ENCODE data around the gene KIF17. TPM values are rescaled to one million over a fixed set of nuclear protein-coding genes. Genes with fewer than 3 reads are reported as not detected.

The KIF17 gene
- total RNA-seq, 1 donor from 2014 or later: 4.6 TPM

DNA sequence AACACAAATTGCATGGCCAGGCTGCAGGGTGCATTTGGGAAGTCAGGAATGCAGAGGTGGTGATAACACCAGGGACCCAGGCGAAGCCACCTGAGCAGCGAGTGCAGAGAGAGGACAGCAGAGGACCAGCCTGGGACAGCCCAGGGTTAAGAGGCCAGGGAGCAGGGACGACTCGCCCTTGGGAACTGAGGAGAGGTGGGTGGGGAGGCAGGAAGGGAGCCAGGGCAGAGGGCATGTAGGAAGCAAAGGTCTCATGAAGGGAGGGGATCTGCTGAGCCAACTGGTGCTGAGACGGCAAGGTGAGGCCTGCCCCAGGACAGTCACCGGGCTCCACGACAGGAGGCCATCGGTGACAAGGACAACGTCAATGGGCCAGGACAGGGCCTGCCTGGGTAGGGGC lies 16.4 kb downstream of the KIF17 start:
- intact Hi-C loops (cut with DNase I): no loop called here
- Histone ChIP-seq H3K9me3 (no peaks in the 10 kb centered on the region), H3K27me3 (no peaks in the 10 kb centered on the region), H3K27ac (no peak overlapping the region), H3K4me1 (no peaks in the 10 kb centered on the region), H3K4me3 (no peak overlapping the region), H3K36me3 (no peaks in the 10 kb centered on the region)
- no peak for ATAC-seq
- TF ChIP-seq, protein P1, sequence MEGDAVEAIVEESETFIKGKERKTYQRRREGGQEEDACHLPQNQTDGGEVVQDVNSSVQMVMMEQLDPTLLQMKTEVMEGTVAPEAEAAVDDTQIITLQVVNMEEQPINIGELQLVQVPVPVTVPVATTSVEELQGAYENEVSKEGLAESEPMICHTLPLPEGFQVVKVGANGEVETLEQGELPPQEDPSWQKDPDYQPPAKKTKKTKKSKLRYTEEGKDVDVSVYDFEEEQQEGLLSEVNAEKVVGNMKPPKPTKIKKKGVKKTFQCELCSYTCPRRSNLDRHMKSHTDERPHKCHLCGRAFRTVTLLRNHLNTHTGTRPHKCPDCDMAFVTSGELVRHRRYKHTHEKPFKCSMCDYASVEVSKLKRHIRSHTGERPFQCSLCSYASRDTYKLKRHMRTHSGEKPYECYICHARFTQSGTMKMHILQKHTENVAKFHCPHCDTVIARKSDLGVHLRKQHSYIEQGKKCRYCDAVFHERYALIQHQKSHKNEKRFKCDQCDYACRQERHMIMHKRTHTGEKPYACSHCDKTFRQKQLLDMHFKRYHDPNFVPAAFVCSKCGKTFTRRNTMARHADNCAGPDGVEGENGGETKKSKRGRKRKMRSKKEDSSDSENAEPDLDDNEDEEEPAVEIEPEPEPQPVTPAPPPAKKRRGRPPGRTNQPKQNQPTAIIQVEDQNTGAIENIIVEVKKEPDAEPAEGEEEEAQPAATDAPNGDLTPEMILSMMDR (IDR thresholded peaks at IDR 0.05): no peak
- no peak for DNase-seq

DNA sequence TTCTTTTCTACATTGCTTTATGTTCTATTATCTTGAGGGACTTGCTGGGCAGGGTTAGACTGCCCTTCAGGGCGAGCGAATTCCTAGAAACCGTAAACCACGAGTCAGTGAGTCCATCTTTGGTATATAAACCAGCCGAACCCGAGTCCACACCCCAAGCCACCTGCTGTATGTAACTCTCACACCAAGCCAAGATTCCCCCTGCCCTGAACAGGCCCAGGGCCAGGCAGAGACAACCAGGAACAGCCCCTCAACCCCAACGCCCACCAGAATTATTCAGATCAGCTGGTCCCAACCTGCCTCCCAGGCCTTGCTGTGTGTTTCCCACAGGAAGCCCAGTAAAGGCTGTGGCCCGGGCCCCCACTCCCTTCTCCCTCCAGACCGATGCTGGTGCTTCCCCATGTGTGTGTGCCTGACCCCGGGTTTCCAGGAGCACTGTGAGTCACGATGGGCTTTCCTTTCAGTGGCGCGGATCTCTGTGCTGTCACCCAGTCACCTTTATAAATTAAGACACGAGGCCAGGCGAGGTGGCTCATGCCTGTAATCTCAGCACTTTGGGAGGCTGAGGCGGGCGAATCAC lies 17.1 kb downstream of the KIF17 start:
- no peak for ATAC-seq
- no peaks in the 10 kb centered on the region for H3K27me3 ChIP-seq
- no peaks in the 10 kb centered on the region for H3K36me3 ChIP-seq
- TF ChIP-seq, protein P1 (IDR thresholded peaks at IDR 0.05): no peak
- no peak for DNase-seq
- H3K9me3 ChIP-seq: no peaks in the 10 kb centered on the region
- intact Hi-C loops (cut with DNase I): no loop called here
- H3K4me1 ChIP-seq: peaks cover 3% of the 10 kb centered on the region
- no peak overlapping the region for H3K27ac ChIP-seq
- H3K4me3 ChIP-seq: no peak overlapping the region

DNA sequence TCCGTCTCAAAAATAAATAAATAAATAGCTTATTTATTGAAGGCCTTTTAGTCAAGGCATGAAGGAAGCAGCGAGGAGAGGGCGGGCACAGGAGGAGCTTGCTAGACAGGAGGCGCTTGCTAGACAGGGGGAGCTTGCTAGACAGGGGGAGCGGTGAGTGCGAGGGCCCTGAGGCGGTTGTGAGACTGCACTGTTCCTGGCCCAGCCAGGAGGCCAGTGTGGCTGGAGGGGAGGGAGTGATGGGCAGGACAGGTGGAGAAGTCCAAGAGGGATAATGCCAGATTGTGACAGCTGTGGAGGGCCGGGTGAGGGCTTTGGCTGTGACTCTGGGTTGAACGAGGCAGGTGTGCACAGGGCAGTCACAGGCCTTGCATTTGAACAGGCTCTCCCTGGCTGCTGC lies 18.2 kb downstream of the KIF17 start:
- TF ChIP-seq, protein P1 (IDR thresholded peaks at IDR 0.05): no peak
- no peak for ATAC-seq
- DNase-seq: no peak
- intact Hi-C loops (cut with DNase I): no loop called here
- Histone ChIP-seq H3K36me3 (no peaks in the 10 kb centered on the region), H3K27me3 (no peaks in the 10 kb centered on the region), H3K27ac (no peak overlapping the region), H3K4me3 (no peak overlapping the region), H3K9me3 (no peaks in the 10 kb centered on the region), H3K4me1 (peaks cover 3% of the 10 kb centered on the region)

DNA sequence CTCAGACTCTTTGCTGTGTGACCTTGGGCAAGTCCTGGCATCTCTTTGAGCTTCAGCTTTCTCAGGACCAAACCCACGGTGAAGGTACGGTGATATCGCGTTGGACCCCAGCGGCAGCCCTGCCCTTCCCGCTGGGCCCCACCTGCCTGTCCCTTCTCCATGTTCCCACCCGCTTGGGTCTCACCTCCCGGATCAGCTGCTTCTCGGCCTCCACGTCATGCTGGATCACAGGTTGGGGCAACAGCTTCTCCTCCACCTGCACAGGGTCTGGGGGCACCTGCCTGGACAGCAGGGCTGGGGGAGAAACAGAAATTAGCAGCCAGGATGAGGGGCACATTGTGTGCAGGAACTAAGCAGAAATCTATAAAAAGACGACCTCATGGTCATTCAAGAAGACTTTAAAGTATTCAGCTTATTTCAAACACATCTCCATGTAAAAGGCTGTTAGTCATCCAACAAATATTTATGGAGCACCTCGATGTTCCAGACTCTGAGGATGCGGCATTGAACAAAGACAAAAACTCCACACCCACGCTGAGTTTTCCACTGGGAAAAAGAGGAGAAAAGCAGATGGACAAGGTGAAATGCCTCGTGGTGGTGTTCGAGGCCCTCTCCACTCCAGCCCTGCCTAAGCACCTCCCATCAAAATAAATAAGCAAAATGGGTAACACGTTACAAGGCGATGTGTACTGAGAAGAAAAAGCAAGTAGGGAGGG lies 19.5 kb downstream of the KIF17 start:
- TF ChIP-seq, protein P1 (IDR thresholded peaks at IDR 0.05): no peak
- no peaks in the 10 kb centered on the region for H3K27me3 ChIP-seq
- H3K4me3 ChIP-seq: no peak overlapping the region
- ATAC-seq: no peak
- no peak for DNase-seq
- H3K27ac ChIP-seq: no peak overlapping the region
- H3K36me3 ChIP-seq: no peaks in the 10 kb centered on the region
- intact Hi-C loops (cut with DNase I): no loop called here
- H3K4me1 ChIP-seq: peaks cover 3% of the 10 kb centered on the region
- no peaks in the 10 kb centered on the region for H3K9me3 ChIP-seq

DNA sequence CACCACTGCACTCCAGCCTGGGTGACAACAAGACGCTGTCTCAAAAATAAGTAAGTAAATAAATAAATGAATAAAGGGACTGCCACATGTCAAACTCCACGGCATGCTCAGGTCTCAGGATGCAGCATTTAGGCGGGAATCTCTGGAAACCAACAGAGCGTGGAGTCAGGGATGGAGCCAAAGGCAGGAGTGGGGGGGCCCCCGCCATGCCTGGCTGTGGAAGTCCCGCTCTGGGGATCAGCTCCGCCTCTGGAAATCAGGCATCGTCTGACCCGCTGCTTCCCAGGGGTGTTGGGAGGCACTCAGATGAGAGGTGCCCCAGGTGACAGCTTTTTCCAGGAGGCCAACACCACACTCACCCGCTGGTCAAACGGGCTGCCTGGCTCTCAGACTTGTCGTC lies 20.2 kb downstream of the KIF17 start:
- peaks cover 3% of the 10 kb centered on the region for H3K4me1 ChIP-seq
- no peaks in the 10 kb centered on the region for H3K36me3 ChIP-seq
- intact Hi-C loops (cut with DNase I): no loop called here
- no peaks in the 10 kb centered on the region for H3K27me3 ChIP-seq
- TF ChIP-seq, protein P1 (IDR thresholded peaks at IDR 0.05): no peak
- H3K27ac ChIP-seq: no peak overlapping the region
- no peaks in the 10 kb centered on the region for H3K9me3 ChIP-seq
- ATAC-seq (no peak), DNase-seq (no peak)
- H3K4me3 ChIP-seq: no peak overlapping the region

All from upper lobe of right lung (tissue), 1 donor.